H1 (cell line): ENCODE results near the gene CLCF1. TPM values are rescaled to one million over a fixed set of nuclear protein-coding genes. Genes with fewer than 3 reads are reported as not detected.

Source experiments
- CTCF ChIA-PET: fragments of 300-600 bp; sonication (Branson Sonifier 250); formaldehyde crosslinking; loops from one replicate; lab custom pipeline; 2021; ENCODE audit not compliant: partially characterized antibody; lab: Charles Lee
- POLR2A ChIA-PET: fragments of 300-600 bp; sonication (Branson Sonifier 250); formaldehyde crosslinking; loops from one replicate; lab custom pipeline; 2021; ENCODE audit warnings: inconsistent platforms; ENCODE audit not compliant: partially characterized antibody; lab: Charles Lee
- DNase-seq, 2 experiments: peaks; one replicate each; pipeline versions ENCODE4 v3.0.0 to v3.0.0-alpha.2; 2010 to 2022; ENCODE audit warnings: low spot score in 2 of 2, low read depth in 1 of 2, mixed read lengths in 1 of 2
- FAIRE-seq: peaks from 2 replicates; lab custom pipeline; 2011; peaks lifted over from hg19 to GRCh38; lab: Jason Lieb, UNC
- H2AFZ ChIP-seq: 2 replicates; pipeline ENCODE4 v1.8.1; 2012; ENCODE audit warnings: low read length, inconsistent platforms
- H2AK5ac ChIP-seq: 2 replicates; pipeline ENCODE4 v1.6.1; 2013; ENCODE audit warnings: low read depth, low read length
- H2BK120ac ChIP-seq: replicated peaks from 2 replicates; pipeline ENCODE3; 2013; ENCODE audit warnings: low read depth, low read length, inconsistent platforms
- H2BK12ac ChIP-seq: 2 replicates; pipeline ENCODE4 v1.6.1; 2013; ENCODE audit warnings: low read depth, low read length
- H2BK15ac ChIP-seq: 2 replicates; pipeline ENCODE4 v1.6.1; 2013; ENCODE audit warnings: low read length
- H2BK20ac ChIP-seq: 2 replicates; pipeline ENCODE4 v1.6.1; 2013; ENCODE audit warnings: low read length
- H2BK5ac ChIP-seq: 2 replicates; pipeline ENCODE4 v1.6.1; 2013; ENCODE audit warnings: low read depth, low read length
- H3K14ac ChIP-seq: 2 replicates; pipeline ENCODE4 v1.6.1; 2013; ENCODE audit warnings: inconsistent platforms; ENCODE audit not compliant: insufficient read length
- H3K18ac ChIP-seq: 2 replicates; pipeline ENCODE4 v1.6.1; 2013; ENCODE audit warnings: low read length; ENCODE audit errors: extremely low read depth
- H3K23ac ChIP-seq: 2 replicates; pipeline ENCODE4 v1.6.1; 2013; ENCODE audit warnings: inconsistent platforms; ENCODE audit not compliant: insufficient read length
- H3K23me2 ChIP-seq: 2 replicates; pipeline ENCODE4 v1.6.1; 2013; ENCODE audit warnings: low read depth, low read length
- H3K27ac ChIP-seq: 2 replicates; pipeline ENCODE4 v1.6.1; 2011; ENCODE audit warnings: low read depth, low read length, inconsistent platforms
- H3K27me3 ChIP-seq, 4 experiments: replicated peaks in 1 of 4; 1 replicate in 1 of 4; 2 replicates in 3 of 4; pipeline versions ENCODE4 v1.6.1 to v1.8.1; 2011 to 2013; ENCODE audit warnings: low read length in 3 of 4, mild to moderate bottlenecking in 3 of 4, inconsistent platforms in 2 of 4, mixed read lengths in 2 of 4, moderate library complexity in 1 of 4; ENCODE audit not compliant: control insufficient read depth in 3 of 4, insufficient read depth in 3 of 4; ENCODE audit errors: extremely low read depth in 1 of 4
- H3K36me3 ChIP-seq, 4 experiments: 2 replicates each; pipeline versions ENCODE4 v1.6.1 to v1.8.1; 2011 to 2013; ENCODE audit warnings: mild to moderate bottlenecking in 4 of 4, low read length in 3 of 4, moderate library complexity in 2 of 4, control low read depth in 1 of 4, inconsistent platforms in 1 of 4; ENCODE audit not compliant: insufficient read depth in 4 of 4, control insufficient read depth in 2 of 4
- H3K4ac ChIP-seq: replicated peaks from 2 replicates; pipeline ENCODE3; 2013; ENCODE audit warnings: low read length, low read depth, mixed read lengths, inconsistent platforms; ENCODE audit not compliant: insufficient read length
- H3K4me1 ChIP-seq, 4 experiments: replicated peaks in 1 of 4; 1 replicate in 1 of 4; 2 replicates in 3 of 4; pipeline versions ENCODE4 v1.6.1 to v1.8.1; 2011 to 2013; ENCODE audit warnings: low read length in 3 of 4, inconsistent platforms in 2 of 4, mixed read lengths in 1 of 4; ENCODE audit not compliant: insufficient read depth in 4 of 4, control insufficient read depth in 3 of 4
- H3K4me2 ChIP-seq, 2 experiments: 2 replicates each; pipeline versions ENCODE4 v1.6.1 to v1.8.1; 2011 to 2013; ENCODE audit warnings: low read depth in 2 of 2, low read length in 2 of 2, control low read depth in 1 of 2, inconsistent platforms in 1 of 2, mild to moderate bottlenecking in 1 of 2; ENCODE audit not compliant: insufficient read depth in 1 of 2
- H3K4me3 ChIP-seq, 4 experiments: fragments of 200-600, 300-600 bp in 1 of 4; sonication (generic), shearing (Covaris generic), sonication (Bioruptor Twin) in 1 of 4; 2 replicates each; pipeline versions ENCODE4 v1.5.1 to v1.8.1; 2011 to 2016; ENCODE audit warnings: low read length in 4 of 4, low read depth in 3 of 4, control low read depth in 2 of 4, inconsistent platforms in 2 of 4, mild to moderate bottlenecking in 2 of 4, mixed read lengths in 1 of 4, moderate library complexity in 1 of 4; ENCODE audit not compliant: insufficient read depth in 2 of 4; ENCODE audit errors: extremely low read depth in 1 of 4
- H3K56ac ChIP-seq: replicated peaks from 2 replicates; pipeline ENCODE3; 2013; ENCODE audit warnings: low read depth, mild to moderate bottlenecking, mixed read lengths, low read length, inconsistent platforms; ENCODE audit not compliant: insufficient read length
- H3K79me1 ChIP-seq: 2 replicates; pipeline ENCODE4 v1.6.1; 2013; ENCODE audit warnings: low read depth, low read length, control low read depth
- H3K79me2 ChIP-seq, 2 experiments: 2 replicates each; pipeline versions ENCODE4 v1.6.1 to v1.8.1; 2012 to 2013; ENCODE audit warnings: low read length in 2 of 2, mild to moderate bottlenecking in 2 of 2, inconsistent platforms in 1 of 2; ENCODE audit not compliant: insufficient read depth in 2 of 2, control insufficient read depth in 1 of 2
- H3K9ac ChIP-seq, 4 experiments: replicated peaks in 1 of 4; 1 replicate in 1 of 4; 2 replicates in 3 of 4; pipeline versions ENCODE4 v1.6.1 to v1.8.1; 2011 to 2013; ENCODE audit warnings: low read depth in 3 of 4, low read length in 3 of 4, control low read depth in 2 of 4, mild to moderate bottlenecking in 2 of 4, moderate library complexity in 2 of 4, inconsistent platforms in 1 of 4; ENCODE audit errors: extremely low read depth in 1 of 4
- H3K9me3 ChIP-seq, 2 experiments: 2 replicates each; pipeline versions ENCODE4 v1.6.1 to v1.8.1; 2012 to 2013; ENCODE audit warnings: mild to moderate bottlenecking in 2 of 2, moderate library complexity in 2 of 2, control low read depth in 1 of 2, inconsistent platforms in 1 of 2, low read depth in 1 of 2, low read length in 1 of 2, mixed read lengths in 1 of 2; ENCODE audit not compliant: insufficient read depth in 2 of 2
- H4K20me1 ChIP-seq, 2 experiments: replicated peaks in 1 of 2; 2 replicates each; pipeline versions ENCODE3 to v1.8.1; 2011 to 2013; ENCODE audit warnings: inconsistent platforms in 2 of 2, low read length in 2 of 2, mild to moderate bottlenecking in 1 of 2; ENCODE audit not compliant: insufficient read depth in 2 of 2, control insufficient read depth in 1 of 2
- H4K5ac ChIP-seq: 2 replicates; pipeline ENCODE4 v1.6.1; 2013; ENCODE audit warnings: low read length, low read depth, mixed read lengths, inconsistent platforms; ENCODE audit not compliant: insufficient read length
- H4K8ac ChIP-seq: 2 replicates; pipeline ENCODE4 v1.8.0; 2013; ENCODE audit warnings: mild to moderate bottlenecking, moderate library complexity, low read length, inconsistent platforms; ENCODE audit not compliant: insufficient read depth; ENCODE audit errors: extremely low read depth
- H4K91ac ChIP-seq: replicated peaks from 2 replicates; pipeline ENCODE3; 2013; ENCODE audit warnings: low read length, mixed read lengths, inconsistent platforms; ENCODE audit not compliant: insufficient read length
- BACH1 ChIP-seq: IDR thresholded peaks from 2 replicates; pipeline ENCODE4 v1.6.1; 2012; ENCODE audit warnings: low read length, improper control_type of control experiment
- BCL11A ChIP-seq, 2 experiments: IDR thresholded peaks; one replicate each; pipeline ENCODE4 v1.6.1; 2011; ENCODE audit warnings: low read depth in 2 of 2, low read length in 2 of 2, mild to moderate bottlenecking in 2 of 2
- HDAC6 ChIP-seq: IDR thresholded peaks from one replicate; pipeline ENCODE4 v1.7.1; 2012; ENCODE audit warnings: low read depth, mild to moderate bottlenecking, inconsistent platforms, low read length, moderate library complexity
- SIRT6 ChIP-seq: IDR thresholded peaks from one replicate; pipeline ENCODE4 v1.7.1; 2012; ENCODE audit warnings: low read length, inconsistent platforms
- SUZ12 ChIP-seq: fragments of 200-600 bp; sonication (generic); IDR thresholded peaks from 2 replicates; pipeline ENCODE4 v1.6.1; 2012; ENCODE audit warnings: mild to moderate bottlenecking, inconsistent platforms, low read length, moderate library complexity, mixed read lengths
- WGBS, 2 experiments: shearing (Covaris generic) in 1 of 2; methylation state at CpG; one replicate each; pipeline versions ENCODE4 v1.1.6 to v1.1.7; 2013 to 2015; ENCODE audit warnings: low lambda C conversion rate in 2 of 2, mixed read lengths in 2 of 2, inconsistent platforms in 1 of 2, low coverage in 1 of 2, missing lambda C conversion rate in 1 of 2; ENCODE audit not compliant: insufficient replicate concordance in 2 of 2, insufficient coverage in 1 of 2, insufficient read length in 1 of 2; ENCODE audit errors: extremely low coverage in 1 of 2, missing lambda C conversion rate in 1 of 2; 5-methylcytosine and 5-hydroxymethylcytosine counted together
- polyA plus RNA-seq, 7 experiments: library from polyadenylated mRNA; depleted of rRNA in 3 of 7; stranded (reverse) in 5 of 7; unstranded in 2 of 7; fragments of >200 nt in 5 of 7; fragments of 200-250 nt in 2 of 7; gene quantifications; 1 replicate in 5 of 7; 2 replicates in 1 of 7; 4 replicates in 1 of 7; pipeline versions ENCODE4 v1.2.1 to v1.2.3, GENCODE V29; 2011 to 2013; ENCODE audit warnings: missing spikeins in 2 of 7, mixed read lengths in 2 of 7
- total RNA-seq: library from RNA; stranded (reverse); fragmentation: NEBNext Ultra II Directional; extraction: Animal tissue kit (Norgen Biotek cat#: 25700); gene quantifications from 2 replicates; pipeline ENCODE4 v1.2.1, GENCODE V29; 2021

The CLCF1 gene
- total and polyA plus RNA-seq, 2 of the 8 experiments (the other 6 are each of a cell fraction or from before 2014, with no cell fraction given) = 0.32 to 1.2 TPM

DNA sequence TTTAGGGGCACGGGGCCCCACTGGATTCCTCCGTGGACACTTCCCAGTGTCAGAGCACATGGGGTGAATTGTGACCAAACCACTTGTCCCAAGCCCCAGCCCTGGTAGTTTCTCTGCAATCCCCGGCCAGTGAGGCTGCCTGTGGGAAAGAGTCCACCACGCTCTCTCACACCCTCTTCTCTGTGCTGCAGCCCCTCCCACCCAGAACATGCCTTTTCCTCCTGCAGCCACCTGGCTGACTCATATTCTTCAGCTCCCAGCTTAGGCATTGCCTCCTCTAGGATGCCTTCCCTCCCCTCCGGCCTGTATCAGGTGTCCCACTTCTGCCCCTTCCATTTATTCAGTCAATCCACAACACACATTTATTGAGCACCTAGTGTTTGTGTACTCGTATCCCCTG lies 49.5 kb upstream of the CLCF1 start:
- no peak for FAIRE-seq
- POLR2A ChIA-PET = interaction anchor here (0.7 to 10.2 kb wide), 4 partner anchors 13 to 42 kb away, joined by 3 to 104 read pairs (median 4); partner anchors contain the start of genes PPP1CA and PTPRCAP
- no peak overlapping the region for H3K4ac ChIP-seq

More for the DNA sequence above, 49.5 kb upstream of the CLCF1 start:
- Histone ChIP-seq H3K9me3 (no peaks in the 10 kb centered on the region), H2AK5ac (no peak overlapping the region), H2BK5ac (no peak overlapping the region), H3K23me2 (peaks cover 12% of the 10 kb centered on the region; the same call in 1 of the 2 replicates)
- no peak for DNase-seq
- CTCF ChIA-PET = interaction anchor here (1.1 to 1.5 kb wide), 4 partner anchors 21 to 106 kb away, joined by 3 to 5 read pairs (median 3); partner anchors contain the start of gene PPP1CA
- no peak for TF ChIP-seq BCL11A (IDR thresholded peaks at IDR 0.05; ENCODE audit: low read depth in 2 of 2, low read length in 2 of 2)
- TF ChIP-seq BACH1 = no peak
- no peak for TF ChIP-seq SUZ12
- TF ChIP-seq SIRT6 = no peak
- TF ChIP-seq HDAC6 = no peak
- TF ChIP-seq, all 59 proteins: peak for 0
- H4K20me1 ChIP-seq = peaks cover 0 to 3% of the 10 kb centered on the region in 2 experiments
- H3K4me3 ChIP-seq = no peak overlapping the region
- H2BK12ac ChIP-seq = no peak overlapping the region
- no peaks in the 10 kb centered on the region for H3K79me2 ChIP-seq
- no peak overlapping the region for H2BK120ac ChIP-seq
- H3K27me3 ChIP-seq = peaks cover 0 to 8% (median 5%) of the 10 kb centered on the region in 4 experiments; a peak in 4 of 7 replicates
- no peak overlapping the region for H3K56ac ChIP-seq
- no peak overlapping the region for H4K8ac ChIP-seq
- H2BK20ac ChIP-seq = no peak overlapping the region
- no peak overlapping the region for H3K9ac ChIP-seq
- peaks cover 0 to 8% (median 5%) of the 10 kb centered on the region in 4 experiments; a peak in 4 of 7 replicates for H3K4me1 ChIP-seq
- peak overlapping the region; percentile 12 for H4K91ac ChIP-seq
- no peak overlapping the region for H2BK15ac ChIP-seq
- H2AFZ ChIP-seq = no peak overlapping the region
- H4K5ac ChIP-seq = no peak overlapping the region
- no peak overlapping the region for H3K14ac ChIP-seq
- no peak overlapping the region for H3K4me2 ChIP-seq
- no peak overlapping the region for H3K27ac ChIP-seq
- WGBS, 2 experiments = 80% methylated on average over 6 of the region's 6 CpGs; no CpG with 5 or more reads in 1 of the 2 experiments
- H3K79me1 ChIP-seq = no peaks in the 10 kb centered on the region
- no peak overlapping the region for H3K18ac ChIP-seq
- H3K36me3 ChIP-seq = no peaks in the 10 kb centered on the region
- H3K23ac ChIP-seq = no peak overlapping the region
